Common myeloid progenitor, CD34-positive (primary cell): ENCODE measurements around the gene SNX1.

Source experiments
- CTCF ChIA-PET: fragments of 350-600 bp; sonication (Branson Sonifier 250); formaldehyde crosslinking; loops from one replicate; lab custom pipeline; 2021; ENCODE audit warnings: antibody characterized with exemption; lab: Charles Lee
- POLR2A ChIA-PET: fragments of 350-600 bp; sonication (Branson Sonifier 250); formaldehyde crosslinking; loops from one replicate; lab custom pipeline; 2021; ENCODE audit warnings: antibody characterized with exemption; lab: Charles Lee
- DNase-seq, 3 donors: peaks; one replicate each; pipeline versions ENCODE4 v3.0.0 to v3.0.0-alpha.2; 2013
- H3K27ac ChIP-seq, 2 experiments: 1 replicate in 1 of 2; 2 replicates in 1 of 2; pipeline ENCODE4 v1.7.0; 2013; ENCODE audit warnings: inconsistent platforms in 2 of 2, low read length in 2 of 2, mild to moderate bottlenecking in 2 of 2, low read depth in 1 of 2, moderate library complexity in 1 of 2; ENCODE audit not compliant: severe bottlenecking in 2 of 2, insufficient read depth in 1 of 2, poor library complexity in 1 of 2
- H3K27me3 ChIP-seq, 5 experiments: replicated peaks in 2 of 5; 1 replicate in 3 of 5; 2 replicates in 2 of 5; pipeline versions ENCODE4 v1.6.1 to v1.7.0; 2013; ENCODE audit warnings: low read length in 4 of 5, mild to moderate bottlenecking in 2 of 5, moderate library complexity in 2 of 5, inconsistent platforms in 1 of 5; ENCODE audit not compliant: insufficient read depth in 5 of 5, control insufficient read depth in 4 of 5
- H3K36me3 ChIP-seq, 4 experiments: 1 replicate in 2 of 4; 2 replicates in 2 of 4; pipeline versions ENCODE4 v1.6.1 to v1.7.0; 2013; ENCODE audit warnings: low read length in 3 of 4, control low read depth in 1 of 4, mild to moderate bottlenecking in 1 of 4; ENCODE audit not compliant: control insufficient read depth in 4 of 4, insufficient read depth in 4 of 4
- H3K4me1 ChIP-seq, 4 experiments: 1 replicate in 3 of 4; 2 replicates in 1 of 4; pipeline versions ENCODE4 v1.6.1 to v1.7.1; 2013; ENCODE audit warnings: low read length in 3 of 4, mild to moderate bottlenecking in 3 of 4, control low read depth in 1 of 4, inconsistent platforms in 1 of 4, moderate library complexity in 1 of 4; ENCODE audit not compliant: control insufficient read depth in 4 of 4, insufficient read depth in 4 of 4; ENCODE audit errors: control extremely low read depth in 1 of 4
- H3K4me3 ChIP-seq, 7 experiments: 1 replicate in 4 of 7; 2 replicates in 3 of 7; pipeline versions ENCODE4 v1.5.1 to v1.7.0; 2013; ENCODE audit warnings: mild to moderate bottlenecking in 7 of 7, low read length in 6 of 7, moderate library complexity in 6 of 7, inconsistent platforms in 2 of 7, low read depth in 2 of 7, control low read depth in 1 of 7; ENCODE audit not compliant: insufficient read depth in 4 of 7, control insufficient read depth in 1 of 7; ENCODE audit errors: extremely low read depth in 1 of 7
- H3K9me3 ChIP-seq, 5 experiments: 1 replicate in 4 of 5; 2 replicates in 1 of 5; pipeline versions ENCODE4 v1.6.1 to v1.7.1; 2013; ENCODE audit warnings: low read length in 4 of 5, mild to moderate bottlenecking in 2 of 5, inconsistent platforms in 1 of 5, low read depth in 1 of 5, moderate library complexity in 1 of 5; ENCODE audit not compliant: control insufficient read depth in 4 of 5, insufficient read depth in 2 of 5; ENCODE audit errors: control extremely low read depth in 1 of 5
- WGBS: methylation state at CpG from one replicate; pipeline ENCODE4 v1.1.5; 2013; ENCODE audit not compliant: insufficient coverage; 5-methylcytosine and 5-hydroxymethylcytosine counted together

The SNX1 gene

DNA sequence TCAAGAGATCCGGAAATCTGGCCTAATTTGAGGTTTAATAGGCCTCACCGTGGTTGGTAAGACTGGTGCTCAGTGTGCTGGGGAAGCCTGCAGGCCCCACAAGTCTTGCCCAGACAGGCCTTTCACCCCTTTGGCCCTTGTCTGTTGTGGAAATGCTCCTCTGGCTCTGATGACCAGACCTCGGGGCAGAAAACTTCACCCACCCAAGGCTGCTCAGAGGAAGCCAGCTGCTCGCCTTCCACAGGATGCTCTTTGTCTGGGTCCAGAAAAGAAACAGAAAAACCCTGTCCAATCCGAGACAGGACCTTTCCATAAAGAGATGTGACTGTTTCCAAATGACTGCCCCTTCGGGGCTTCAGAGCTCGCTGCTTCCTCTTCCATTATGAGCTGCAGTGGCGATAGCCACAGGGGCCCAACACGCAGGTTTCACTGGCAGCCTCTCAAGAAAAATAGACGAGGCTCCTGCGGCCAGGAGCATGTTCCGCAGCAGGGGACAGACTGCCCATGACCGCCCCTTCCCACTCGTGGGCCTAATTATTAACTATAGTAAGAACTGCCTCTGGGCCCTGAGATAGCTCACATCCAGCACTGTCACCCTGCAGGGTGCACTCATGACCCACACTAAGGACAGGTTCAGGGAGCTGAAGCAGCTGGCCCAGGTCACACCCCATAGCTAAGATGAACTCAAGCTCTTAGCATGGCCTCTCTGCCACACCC is 48.9 kb downstream of the SNX1 start:
- Histone ChIP-seq H3K27ac (no peak overlapping the region), H3K27me3 (no peaks in the 10 kb centered on the region), H3K9me3 (no peaks in the 10 kb centered on the region), H3K4me3 (no peak overlapping the region), H3K4me1 (peaks cover 0 to 3% (median under 1%) of the 10 kb centered on the region in 4 experiments), H3K36me3 (peaks cover 11 to 43% (median 22%) of the 10 kb centered on the region in 4 experiments)
- WGBS: 97% methylated on average over 14 of the region's 14 CpGs
- ChIA-PET CTCF (interaction anchor here (1.1 to 3.3 kb wide), 4 partner anchors 9 to 13 kb away, joined by 3 to 23 read pairs (median 4); no protein-coding TSS in a partner anchor), POLR2A (interaction anchor here (0.5 kb wide), 1 partner anchor 1018 kb away, joined by 3 read pairs; no protein-coding TSS in a partner anchor)
- DNase-seq: no peak

DNA sequence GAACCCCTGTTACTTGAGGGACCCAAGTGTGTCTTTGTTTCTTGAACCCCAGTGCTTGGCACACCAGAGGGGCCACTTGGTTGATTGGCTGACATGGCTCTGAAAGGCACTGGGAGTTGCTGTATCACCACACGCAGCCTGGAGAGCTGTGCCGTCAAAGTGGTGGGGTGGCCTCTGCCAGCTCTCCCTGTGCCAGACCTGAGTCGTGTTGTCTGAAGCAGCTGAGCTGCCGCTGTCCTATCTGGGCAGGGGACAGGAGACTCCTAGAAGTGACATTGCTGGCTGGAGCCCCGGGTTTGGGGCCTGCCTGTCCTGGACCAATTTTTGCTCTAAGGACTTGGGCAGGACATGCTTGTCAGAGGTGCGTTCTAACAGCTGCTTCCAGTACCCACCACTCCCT is 50.3 kb downstream of the SNX1 start:
- H3K4me1 ChIP-seq: peaks cover 0 to 14% (median 6%) of the 10 kb centered on the region in 4 experiments
- H3K27ac ChIP-seq: no peak overlapping the region
- CTCF ChIA-PET: interaction anchor here (1.4 kb wide), 1 partner anchor 12 kb away, joined by 3 read pairs; no protein-coding TSS in a partner anchor
- DNase-seq: no peak
- H3K9me3 ChIP-seq: no peaks in the 10 kb centered on the region
- WGBS: 98% methylated on average over 6 of the region's 6 CpGs
- H3K4me3 ChIP-seq: no peak overlapping the region
- peaks cover 0 to 7% (median 2%) of the 10 kb centered on the region in 5 experiments for H3K27me3 ChIP-seq
- POLR2A ChIA-PET: no interaction called here
- peaks cover 11 to 42% (median 22%) of the 10 kb centered on the region in 4 experiments for H3K36me3 ChIP-seq

DNA sequence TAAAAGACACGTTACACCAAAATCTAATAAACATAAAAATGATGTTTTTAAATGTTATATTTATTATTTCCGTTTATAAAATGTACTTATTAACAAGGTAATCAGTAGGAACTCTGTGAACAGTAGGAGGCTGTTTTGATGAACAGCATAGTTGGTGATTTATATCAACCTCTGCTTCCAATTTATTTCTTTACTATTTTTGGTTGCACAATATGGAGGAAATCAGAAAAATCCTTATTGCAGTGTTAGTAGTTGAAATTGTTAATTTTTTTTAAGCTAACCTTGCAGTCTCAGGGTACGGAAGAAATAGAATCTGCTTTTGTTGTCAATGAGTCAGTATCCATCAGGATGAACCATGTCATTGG is 50.7 kb downstream of the SNX1 start:
- no peak overlapping the region for H3K27ac ChIP-seq

DNA sequence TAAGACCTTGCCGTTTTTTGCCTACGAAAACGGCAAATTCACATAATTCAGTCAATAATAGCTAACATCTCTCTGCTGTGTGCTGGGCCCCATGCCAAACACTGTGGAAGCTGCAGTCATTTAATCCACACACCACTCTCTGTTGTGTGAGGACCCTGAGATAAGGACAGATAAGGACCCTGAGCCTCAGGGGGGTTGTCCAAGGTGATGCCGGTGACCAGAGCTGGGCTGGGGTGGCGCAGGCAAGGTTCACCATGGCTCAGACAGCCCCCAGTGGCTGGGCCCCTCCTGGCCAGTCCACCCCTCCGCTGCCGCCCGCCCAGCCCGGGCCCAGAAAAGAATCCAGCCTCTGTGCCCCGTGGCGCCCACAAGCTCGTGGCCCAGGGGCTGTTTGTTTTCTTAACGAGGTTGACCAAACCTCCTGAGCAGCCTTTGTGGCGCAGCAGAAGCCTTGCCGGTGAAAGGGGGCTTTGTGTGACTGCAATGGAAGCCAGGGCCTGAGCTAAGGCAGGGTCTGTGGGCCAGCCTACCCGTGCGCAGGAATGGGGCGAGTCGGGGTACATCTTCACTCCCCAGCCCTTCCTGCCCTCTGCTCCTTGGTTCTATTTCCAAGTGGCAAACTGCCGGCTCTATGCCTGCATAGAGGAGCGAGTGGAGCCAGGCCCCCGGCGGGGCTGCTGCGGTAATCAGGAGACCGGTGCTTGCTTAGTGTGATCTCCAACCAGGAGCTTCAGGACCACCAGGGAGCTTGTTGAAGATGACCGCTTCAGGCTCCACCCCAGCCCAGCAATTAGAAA is 51.3 kb downstream of the SNX1 start:
- Histone ChIP-seq H3K9me3 (no peaks in the 10 kb centered on the region), H3K27me3 (peaks cover 0 to 16% (median 4%) of the 10 kb centered on the region in 5 experiments), H3K4me3 (no peak overlapping the region), H3K27ac (no peak overlapping the region), H3K36me3 (peaks cover 11 to 33% (median 18%) of the 10 kb centered on the region in 4 experiments), H3K4me1 (peaks cover 0 to 23% (median 13%) of the 10 kb centered on the region in 4 experiments)
- 94% methylated on average over 24 of the region's 26 CpGs for WGBS
- DNase-seq: no peak
- ChIA-PET POLR2A (no interaction called here), CTCF (interaction anchor here (0.7 to 0.8 kb wide), 2 partner anchors 21 to 22 kb away, joined by 3 read pairs; no protein-coding TSS in a partner anchor)

More for the DNA sequence above, 50.7 kb downstream of the SNX1 start:
- WGBS: 100% methylated on average over 1 of the region's 3 CpGs
- DNase-seq: no peak
- ChIA-PET POLR2A (no interaction called here), CTCF (no interaction called here)
- Histone ChIP-seq H3K4me3 (no peak overlapping the region), H3K9me3 (no peaks in the 10 kb centered on the region), H3K4me1 (peaks cover 0 to 17% (median 7%) of the 10 kb centered on the region in 4 experiments), H3K27me3 (peaks cover 0 to 10% (median 2%) of the 10 kb centered on the region in 5 experiments), H3K36me3 (peaks cover 11 to 37% (median 19%) of the 10 kb centered on the region in 4 experiments)

DNA sequence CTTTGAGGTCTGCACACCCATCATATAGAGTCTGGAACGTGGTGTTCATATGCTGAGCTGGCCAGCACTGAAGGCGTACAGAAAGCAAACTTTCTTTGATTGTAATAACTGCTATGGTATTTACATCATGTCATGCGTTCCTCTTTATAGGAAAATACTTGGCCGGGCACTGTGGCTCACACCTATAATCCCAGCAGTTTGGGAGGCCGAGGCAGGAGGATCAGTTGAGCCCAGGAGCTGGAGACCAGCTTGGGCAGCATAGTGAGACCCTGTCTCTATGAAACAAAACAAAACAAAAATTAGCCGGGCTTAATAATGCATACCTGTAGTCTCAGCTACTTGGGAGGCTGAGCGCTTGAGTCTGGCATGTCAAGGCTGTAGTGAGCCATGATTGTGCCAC is 52.4 kb downstream of the SNX1 start:
- H3K4me1 ChIP-seq: peaks cover 0 to 34% (median 20%) of the 10 kb centered on the region in 4 experiments
- H3K27me3 ChIP-seq: peaks cover 0 to 27% (median 9%) of the 10 kb centered on the region in 5 experiments
- no peak overlapping the region for H3K4me3 ChIP-seq
- no peak for DNase-seq
- peaks cover 6 to 25% (median 10%) of the 10 kb centered on the region in 4 experiments for H3K36me3 ChIP-seq
- H3K27ac ChIP-seq: no peak overlapping the region
- ChIA-PET CTCF (interaction anchor here (0.7 to 0.8 kb wide), 2 partner anchors 22 to 23 kb away, joined by 3 read pairs; no protein-coding TSS in a partner anchor), POLR2A (no interaction called here)
- 97% methylated on average over 5 of the region's 7 CpGs for WGBS
- no peaks in the 10 kb centered on the region for H3K9me3 ChIP-seq

DNA sequence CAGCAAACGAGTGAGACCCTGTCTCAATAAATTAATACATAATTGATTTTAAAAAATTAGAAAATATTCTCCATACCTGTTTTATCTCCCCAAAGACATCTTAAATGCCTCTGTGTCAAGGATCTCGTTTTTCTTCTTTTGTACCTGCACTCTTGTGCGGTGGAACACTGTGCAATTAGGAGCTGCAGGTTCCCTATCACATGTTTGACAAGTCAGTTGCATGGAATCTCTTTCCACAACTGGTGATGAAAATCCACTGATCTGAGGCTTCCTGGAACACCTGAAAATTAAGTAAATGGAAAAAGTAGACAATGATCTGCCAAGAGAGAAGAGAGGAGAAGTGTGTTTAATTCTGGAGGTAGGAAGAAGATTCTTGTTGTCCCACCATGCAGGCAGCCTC is 52.8 kb downstream of the SNX1 start:
- no peak for DNase-seq
- CTCF ChIA-PET: no interaction called here
- POLR2A ChIA-PET: no interaction called here
- H3K9me3 ChIP-seq: no peaks in the 10 kb centered on the region
- peaks cover 0 to 29% (median 9%) of the 10 kb centered on the region in 5 experiments for H3K27me3 ChIP-seq
- no peak overlapping the region for H3K27ac ChIP-seq
- peaks cover 0 to 37% (median 22%) of the 10 kb centered on the region in 4 experiments for H3K4me1 ChIP-seq
- H3K36me3 ChIP-seq: peaks cover 2 to 21% (median 6%) of the 10 kb centered on the region in 4 experiments
- no peak overlapping the region for H3K4me3 ChIP-seq
- 90% methylated on average over 2 of the region's 3 CpGs for WGBS
